ENCODE data around the gene VWA1.

- TF ChIP-seq CTCF (optimal IDR thresholded peaks at IDR 0.05 in 1 of 3, IDR thresholded peaks at IDR 0.05 in 1 of 3, conservative IDR thresholded peaks at IDR 0.05 in 1 of 3; ENCODE audit: extremely low read depth in 1 of 3, insufficient read depth in 2 of 3, low read length in 3 of 3): no peak
- TF ChIP-seq EZH2 (IDR thresholded peaks at IDR 0.05; ENCODE audit: low read length): no peak
Measured at GRCh38 chr1:1460540-1461130, 25.1 kb downstream of the VWA1 start.
